GM19035 (cell line): ENCODE results near the gene BCCIP.
A peak's percentile ranks its signal among the peaks of the same experiment; 100 is the strongest.

ENCODE experiments used
- ATAC-seq: cut with Tn5 transposase; IDR thresholded peaks from one replicate; pipeline ENCODE4 v1.9.1; 2021; ENCODE audit not compliant: unreplicated experiment

BCCIP gene

GRCh38 chr10:125843603-125844329 is 20.4 kb downstream of the BCCIP start:
- no peak for ATAC-seq

DNA sequence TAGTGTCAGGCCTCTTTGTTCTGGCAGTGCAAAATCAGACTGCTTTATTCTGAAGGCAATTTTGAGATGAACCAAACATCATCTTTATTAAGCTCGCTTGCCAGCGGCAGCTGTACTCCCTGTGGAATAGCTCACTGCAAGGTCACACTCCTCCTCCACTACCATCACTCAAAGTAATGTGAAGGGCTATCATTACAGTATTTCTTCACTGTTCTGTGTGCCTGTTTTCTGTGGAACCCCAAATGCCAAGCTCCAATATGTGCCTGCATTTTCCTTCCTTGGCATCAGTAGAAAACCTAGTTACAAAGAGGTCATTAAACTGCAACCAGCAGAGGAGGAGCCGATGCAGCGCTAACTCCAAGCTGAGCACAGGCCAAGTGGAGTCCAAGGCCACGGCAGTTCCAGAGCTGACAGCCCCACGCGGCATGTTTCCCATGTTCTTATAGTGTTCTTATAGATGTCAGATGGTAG is 21.4 kb downstream of the BCCIP start:
- no peak for ATAC-seq

GRCh38 chr10:125845617-125846016 is 22.3 kb downstream of the BCCIP start:
- ATAC-seq = no peak

DNA sequence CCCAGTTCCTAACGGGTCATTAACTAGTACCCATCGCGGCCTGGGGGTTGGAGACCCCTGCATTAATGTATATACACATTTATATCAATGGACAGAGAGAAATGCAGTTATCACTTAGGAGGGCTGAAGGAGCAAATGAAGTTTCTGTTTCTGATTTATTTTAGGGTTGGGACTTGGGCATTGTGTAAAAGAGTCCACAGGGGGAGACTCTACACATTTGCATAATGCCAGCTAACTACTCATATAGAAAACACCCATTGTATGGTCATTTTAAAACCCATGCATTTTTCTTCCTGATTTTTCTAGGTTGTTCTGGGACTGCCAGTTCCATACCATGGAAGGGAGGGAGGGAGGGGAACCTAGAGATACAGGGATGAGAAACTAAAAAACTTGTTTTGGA is 23.5 kb downstream of the BCCIP start:
- no peak for ATAC-seq

- ATAC-seq = no peak
Observed at GRCh38 chr10:125848371-125848770, 25.0 kb downstream of the BCCIP start.

GRCh38 chr10:125848857-125849256 is 25.5 kb downstream of the BCCIP start:
- no peak for ATAC-seq

- ATAC-seq = no peak
Observed at GRCh38 chr10:125849448-125849847, 26.1 kb downstream of the BCCIP start.

DNA sequence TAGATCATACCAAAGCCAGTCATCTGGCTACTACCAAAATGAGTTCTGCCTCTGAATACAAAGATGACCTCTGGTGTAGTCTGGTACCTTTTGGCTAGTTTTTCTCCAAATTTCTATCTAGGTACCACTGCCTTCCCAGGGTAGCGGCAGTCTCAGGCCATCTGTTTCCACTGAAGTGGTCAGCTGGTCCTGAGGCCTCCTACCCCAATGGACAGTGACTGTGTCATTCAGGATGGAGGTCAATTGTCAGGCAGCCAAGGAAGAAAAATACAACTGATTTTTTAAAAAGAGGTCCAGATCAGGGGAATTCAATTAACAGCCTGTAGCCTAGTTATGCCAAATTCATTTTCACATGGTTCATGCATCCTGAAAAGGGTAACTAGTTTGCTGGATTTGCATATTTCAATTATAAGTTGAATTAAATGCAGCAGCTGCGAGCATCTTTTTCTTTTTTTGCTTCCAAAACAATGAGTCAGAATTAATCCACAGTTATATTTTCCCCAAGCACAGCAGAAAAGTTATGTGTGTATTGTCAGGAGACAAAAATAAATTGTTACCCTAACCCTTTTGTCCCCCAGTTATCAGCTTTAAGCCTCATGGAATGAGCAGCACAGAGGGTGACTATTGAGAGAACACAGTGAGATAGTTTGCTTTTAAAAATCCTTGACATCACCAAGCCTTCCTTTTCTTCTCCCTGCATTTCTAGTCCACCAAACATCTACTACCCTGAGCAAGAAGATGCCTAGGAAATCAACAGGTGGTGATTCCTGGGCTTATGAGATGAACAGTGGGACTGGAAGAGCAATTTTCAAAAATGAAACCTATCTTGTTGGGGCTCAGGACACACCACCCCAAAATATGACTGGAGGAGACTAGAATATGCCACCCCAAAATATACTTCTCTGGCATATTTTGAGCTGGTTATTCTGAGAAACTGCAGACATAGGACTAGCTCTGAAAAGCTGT is 27.7 kb downstream of the BCCIP start:
- ATAC-seq = no peak

DNA sequence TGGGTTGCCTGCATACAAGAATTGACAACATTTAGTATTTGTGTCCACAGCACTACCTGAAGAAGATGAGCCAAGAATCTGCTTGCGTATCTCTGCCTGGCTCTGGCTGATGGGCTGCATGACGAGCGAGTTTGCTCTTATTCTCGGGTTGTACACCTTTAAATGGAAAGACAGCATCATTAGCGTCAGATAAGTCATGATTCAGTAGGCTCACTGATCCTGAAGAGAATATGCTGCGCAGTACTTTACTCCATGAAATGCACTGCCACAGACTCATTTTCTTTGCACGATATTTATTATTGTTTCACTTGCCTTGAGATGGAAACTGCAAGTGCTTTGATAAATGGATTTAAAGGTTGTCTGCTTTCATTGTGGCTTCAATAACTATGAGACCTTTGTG is 29.1 kb downstream of the BCCIP start:
- no peak for ATAC-seq

GRCh38 chr10:125857185-125857760 is 33.9 kb downstream of the BCCIP start:
- ATAC-seq = no peak

- no peak for ATAC-seq
Observed at GRCh38 chr10:125859128-125859817, 35.9 kb downstream of the BCCIP start.

GRCh38 chr10:125865120-125865519 is 41.8 kb downstream of the BCCIP start:
- no peak for ATAC-seq

DNA sequence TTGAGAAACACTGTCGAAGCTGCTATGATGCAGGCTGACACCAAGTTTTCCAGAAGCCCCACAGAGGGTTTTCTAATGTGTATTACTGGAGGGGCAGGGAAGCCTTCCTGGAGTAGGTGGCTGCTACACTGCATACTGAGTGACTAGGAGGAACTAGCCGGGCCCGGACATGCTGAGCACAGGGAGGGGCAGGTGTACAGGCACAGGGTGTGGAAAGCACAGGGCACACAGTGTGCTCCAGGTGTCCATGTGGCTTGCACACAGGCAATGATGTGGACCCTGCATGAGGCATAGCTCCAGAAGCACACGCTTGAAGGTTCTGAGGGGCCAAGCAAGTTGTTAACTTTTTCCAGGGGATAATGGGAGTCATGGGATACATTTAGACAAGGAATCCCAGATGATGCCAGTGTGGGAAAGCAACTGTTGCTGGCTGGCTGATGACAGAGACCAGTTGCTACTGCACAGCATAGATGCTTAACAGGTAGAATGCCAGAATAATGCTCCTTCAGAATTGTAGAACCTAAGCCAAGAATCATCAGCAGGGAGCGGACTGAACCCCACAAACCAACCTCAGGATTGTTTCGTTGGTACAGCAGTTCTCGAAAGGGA is 43.2 kb downstream of the BCCIP start:
- no peak for ATAC-seq

DNA sequence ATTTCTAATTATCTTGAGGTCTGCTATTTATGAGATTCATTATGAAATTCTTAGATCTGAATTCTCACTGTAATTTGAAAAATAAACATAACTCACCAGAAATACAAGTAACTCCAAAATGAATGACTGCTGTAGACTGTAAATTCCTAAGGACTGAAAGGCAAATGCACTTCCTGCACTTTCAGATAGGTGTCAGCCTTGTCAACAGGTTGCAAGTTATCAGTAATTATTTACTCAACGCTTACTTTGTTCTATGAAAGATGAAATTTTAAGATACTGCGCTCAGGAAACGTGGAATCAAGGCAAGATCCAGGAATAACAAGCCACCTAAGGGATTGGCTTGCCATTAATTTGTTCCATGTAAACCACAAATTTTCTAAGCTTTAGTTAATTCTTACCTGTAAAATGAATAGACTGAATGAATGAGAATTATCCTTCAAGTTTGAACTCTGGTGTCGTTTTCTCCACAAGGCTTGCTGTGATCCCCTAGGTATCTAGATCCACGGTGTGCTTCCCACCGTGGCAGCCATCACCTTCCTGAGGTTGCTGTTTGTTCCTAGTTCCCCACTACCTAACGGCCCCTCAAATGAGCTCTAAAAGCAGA is 45.1 kb downstream of the BCCIP start:
- ATAC-seq = peak; percentile 65

GRCh38 chr10:125871338-125871737 is 48.0 kb downstream of the BCCIP start:
- no peak for ATAC-seq

GRCh38 chr10:125878957-125879835 is 55.9 kb downstream of the BCCIP start:
- ATAC-seq = no peak

DNA sequence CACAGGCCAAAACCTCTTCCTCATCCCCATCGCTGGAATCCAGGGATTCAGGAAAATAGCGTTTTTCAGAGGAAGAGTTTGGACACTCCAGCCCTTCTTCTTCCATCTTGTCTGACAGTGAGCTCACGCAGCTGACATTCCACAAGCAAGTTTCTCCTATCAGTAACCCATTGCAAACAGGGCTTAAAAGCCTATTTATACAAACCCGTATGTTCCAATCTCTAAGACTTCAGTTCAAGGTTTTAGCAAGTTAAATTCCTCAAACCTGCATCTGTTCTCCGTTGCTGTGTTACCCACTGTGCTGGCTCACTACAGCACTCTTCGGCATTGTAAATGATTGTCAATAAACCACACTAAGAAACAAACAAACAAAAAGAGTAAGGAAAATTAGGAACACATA is 57.4 kb downstream of the BCCIP start:
- no peak for ATAC-seq

- ATAC-seq = no peak
Observed at GRCh38 chr10:125881192-125881591, 57.8 kb downstream of the BCCIP start, which contains the start of gene DHX32. Gene DHX32, minus strand, starts transcription at chr10:125881292. Its CDS starts 468 bp downstream, at chr10:125880824.

GRCh38 chr10:125882596-125882995 is 59.2 kb downstream of the BCCIP start:
- no peak for ATAC-seq
